Measurements from ENCODE around the gene LYVE1. TPM values are rescaled to one million over a fixed set of nuclear protein-coding genes. Genes with fewer than 3 reads are reported as not detected.
A peak's percentile ranks its signal among the peaks of the same experiment; 100 is the strongest.

The LYVE1 gene
- total and polyA plus RNA-seq, 12 donors, result 29.1 to 530 (median 254) TPM

- Histone ChIP-seq H3K36me3 (replicated peaks in 1 of 2) (no peaks in the 10 kb centered on the region), H3K9me3 (replicated peaks in 1 of 3) (no peaks in the 10 kb centered on the region), H3K4me1 (replicated peaks in 1 of 2) (peaks cover 0 to 6% of the 10 kb centered on the region in 2 donors), H3K27me3 (no peaks in the 10 kb centered on the region), H3K4me3 (no peak overlapping the region), H3K27ac (no peak overlapping the region)
- TF ChIP-seq CTCF (IDR thresholded peaks at IDR 0.05), result no peak
- TF ChIP-seq POLR2A (IDR thresholded peaks at IDR 0.05), result no peak
- no peak for DNase-seq
- intact Hi-C loops (cut with DNase I), result no loop called here
- WGBS, 4 donors, result 93 to 95% (median 95%) methylated on average over 3 of the region's 3 CpGs
Measured at GRCh38 chr11:10551845-10552352, 16.6 kb downstream of the LYVE1 start.

GRCh38 chr11:10551290-10551592 is 17.2 kb downstream of the LYVE1 start:
- 67 to 79% (median 77%) methylated on average over 4 of the region's 4 CpGs for WGBS, 4 donors
- no peaks in the 10 kb centered on the region for H3K36me3 ChIP-seq (replicated peaks in 1 of 2)
- H3K4me1 ChIP-seq (replicated peaks in 1 of 2), result peaks cover 0 to 6% of the 10 kb centered on the region in 2 donors

GRCh38 chr11:10550503-10551289 is 17.8 kb downstream of the LYVE1 start:
- intact Hi-C loops (cut with DNase I), result no loop called here
- H3K4me3 ChIP-seq, result no peak overlapping the region
- peaks cover 0 to 6% of the 10 kb centered on the region in 2 donors for H3K4me1 ChIP-seq (replicated peaks in 1 of 2)
- TF ChIP-seq CTCF (IDR thresholded peaks at IDR 0.05), result no peak
- no peak for TF ChIP-seq POLR2A (IDR thresholded peaks at IDR 0.05)
- WGBS, 4 donors, result 60 to 79% (median 67%) methylated on average over 3 of the region's 3 CpGs
- no peaks in the 10 kb centered on the region for H3K9me3 ChIP-seq (replicated peaks in 1 of 3)
- no peak for DNase-seq
- no peaks in the 10 kb centered on the region for H3K27me3 ChIP-seq
- H3K27ac ChIP-seq, result peak overlapping the region in 2 of 5 donors; percentile 32 to 62
- no peaks in the 10 kb centered on the region for H3K36me3 ChIP-seq (replicated peaks in 1 of 2)

More at GRCh38 chr11:10551290-10551592, 17.2 kb downstream of the LYVE1 start:
- intact Hi-C loops (cut with DNase I), result no loop called here
- no peak for DNase-seq
- no peaks in the 10 kb centered on the region for H3K9me3 ChIP-seq (replicated peaks in 1 of 3)
- peak overlapping the region in 1 of 5 donors; percentile 62 for H3K27ac ChIP-seq
- TF ChIP-seq CTCF (IDR thresholded peaks at IDR 0.05), result no peak
- TF ChIP-seq POLR2A (IDR thresholded peaks at IDR 0.05), result no peak
- no peaks in the 10 kb centered on the region for H3K27me3 ChIP-seq
- no peak overlapping the region for H3K4me3 ChIP-seq

- no peaks in the 10 kb centered on the region for H3K9me3 ChIP-seq (replicated peaks in 1 of 3)
- WGBS, 4 donors, result 81 to 91% (median 89%) methylated on average over 6 to 7 of the region's 7 CpGs
- no peaks in the 10 kb centered on the region for H3K27me3 ChIP-seq
- no peak overlapping the region for H3K27ac ChIP-seq
- no peaks in the 10 kb centered on the region for H3K36me3 ChIP-seq (replicated peaks in 1 of 2)
- intact Hi-C loops (cut with DNase I), result no loop called here
- DNase-seq, result no peak
- TF ChIP-seq POLR2A (IDR thresholded peaks at IDR 0.05) (no peak), CTCF (IDR thresholded peaks at IDR 0.05) (no peak)
- no peak overlapping the region for H3K4me3 ChIP-seq
- peaks cover 0 to 6% of the 10 kb centered on the region in 2 donors for H3K4me1 ChIP-seq (replicated peaks in 1 of 2)
Measured at GRCh38 chr11:10544491-10545465, 23.7 kb downstream of the LYVE1 start.

Data from adrenal gland (tissue), 12 donors.